ENCODE measurements around the gene MGST3. TPM values are rescaled to one million over a fixed set of nuclear protein-coding genes. Genes with fewer than 3 reads are reported as not detected.

Gene MGST3
- total RNA-seq, 1 experiment from 2014 or later, result 87.7 TPM

DNA sequence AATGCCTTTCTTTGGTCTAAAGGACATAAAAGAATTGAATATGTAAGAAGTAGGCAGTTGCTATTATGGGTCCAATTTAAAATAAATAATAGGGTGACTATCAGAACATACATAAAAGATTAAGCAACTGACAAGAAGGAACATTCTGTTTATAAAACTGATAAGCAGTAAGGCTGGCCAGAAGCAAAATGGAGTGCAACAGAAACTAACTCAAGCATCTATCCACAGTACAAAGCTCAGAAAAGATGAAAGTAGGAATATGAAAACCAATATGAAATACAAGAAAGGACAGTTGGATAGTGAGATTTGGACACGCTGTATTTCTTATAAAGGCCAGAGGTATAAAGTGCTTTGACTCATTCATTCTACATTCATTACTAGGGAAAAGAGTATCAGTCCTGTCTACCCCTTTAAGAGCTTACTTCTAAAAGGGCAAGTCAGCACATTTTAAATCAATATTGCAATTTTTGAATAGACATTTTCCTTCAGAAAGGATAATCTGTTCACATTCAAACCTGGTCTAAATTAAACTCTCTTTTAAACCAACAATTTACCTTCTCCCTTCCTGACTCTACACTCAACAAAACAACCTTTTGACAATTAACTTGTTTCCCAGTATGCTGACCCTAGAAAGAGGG is 52.9 kb downstream of the MGST3 start:
- no peak for DNase-seq
- Mint-ChIP-seq H3K27me3 (ENCODE audit: low read depth) (no peaks in the 10 kb centered on the region), H3K36me3 (ENCODE audit: insufficient read depth in 1 of 3, low read depth in 3 of 3) (peaks cover 30 to 57% (median 51%) of the 10 kb centered on the region in 3 experiments), H3K27ac (no peak overlapping the region), H3K4me3 (no peak overlapping the region), H3K4me1 (0 out of 4 replicates have a peak, but pooled peaks cover 0 to 3% of the 10 kb centered on the region in 2 experiments), H3K9me3 (peaks cover 6 to 8% of the 10 kb centered on the region in 2 experiments; a peak in 4 of 5 replicates)
- no peak overlapping the region for H3K23ac ChIP-seq (ENCODE audit: insufficient read length, low read depth, low read length)
- no peak overlapping the region for H4K5ac ChIP-seq (ENCODE audit: insufficient read length, low read depth, low read length)
- H2BK5ac ChIP-seq (ENCODE audit: insufficient read length, low read length), result no peak overlapping the region
- H2AK5ac ChIP-seq (ENCODE audit: insufficient read length, low read length), result no peak overlapping the region
- no peaks in the 10 kb centered on the region for H4K20me1 ChIP-seq (ENCODE audit: control insufficient read depth, insufficient read depth, insufficient read length)
- H3K23me2 ChIP-seq (ENCODE audit: insufficient read length, low read depth, low read length, poor library complexity, severe bottlenecking), result no peaks in the 10 kb centered on the region
- H3K27ac ChIP-seq (ENCODE audit: insufficient read length, low read depth, low read length), result no peak overlapping the region
- no peaks in the 10 kb centered on the region for H3K4me1 ChIP-seq (ENCODE audit: insufficient read depth, low read length)
- TF ChIP-seq, protein P1, sequence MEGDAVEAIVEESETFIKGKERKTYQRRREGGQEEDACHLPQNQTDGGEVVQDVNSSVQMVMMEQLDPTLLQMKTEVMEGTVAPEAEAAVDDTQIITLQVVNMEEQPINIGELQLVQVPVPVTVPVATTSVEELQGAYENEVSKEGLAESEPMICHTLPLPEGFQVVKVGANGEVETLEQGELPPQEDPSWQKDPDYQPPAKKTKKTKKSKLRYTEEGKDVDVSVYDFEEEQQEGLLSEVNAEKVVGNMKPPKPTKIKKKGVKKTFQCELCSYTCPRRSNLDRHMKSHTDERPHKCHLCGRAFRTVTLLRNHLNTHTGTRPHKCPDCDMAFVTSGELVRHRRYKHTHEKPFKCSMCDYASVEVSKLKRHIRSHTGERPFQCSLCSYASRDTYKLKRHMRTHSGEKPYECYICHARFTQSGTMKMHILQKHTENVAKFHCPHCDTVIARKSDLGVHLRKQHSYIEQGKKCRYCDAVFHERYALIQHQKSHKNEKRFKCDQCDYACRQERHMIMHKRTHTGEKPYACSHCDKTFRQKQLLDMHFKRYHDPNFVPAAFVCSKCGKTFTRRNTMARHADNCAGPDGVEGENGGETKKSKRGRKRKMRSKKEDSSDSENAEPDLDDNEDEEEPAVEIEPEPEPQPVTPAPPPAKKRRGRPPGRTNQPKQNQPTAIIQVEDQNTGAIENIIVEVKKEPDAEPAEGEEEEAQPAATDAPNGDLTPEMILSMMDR (conservative IDR thresholded peaks at IDR 0.05), result no peak
- H4K91ac ChIP-seq (ENCODE audit: insufficient read length, low read depth, low read length), result no peak overlapping the region
- no peaks in the 10 kb centered on the region for H3K27me3 ChIP-seq (ENCODE audit: insufficient read depth, low read length)
- H2BK12ac ChIP-seq (ENCODE audit: insufficient read length, low read depth, low read length), result no peak overlapping the region
- no peak overlapping the region for H4K8ac ChIP-seq (replicated peaks; ENCODE audit: insufficient read length, low read depth, low read length)
- H3K56ac ChIP-seq (ENCODE audit: insufficient read length, low read depth, low read length), result no peak overlapping the region
- H3K14ac ChIP-seq (ENCODE audit: insufficient read depth, low read length), result no peak overlapping the region
- no peak overlapping the region for H3K4ac ChIP-seq (ENCODE audit: low read depth, low read length)
- H3K9me3 ChIP-seq (ENCODE audit: control insufficient read depth, low read depth, low read length), result no peaks in the 10 kb centered on the region
- H3K4me2 ChIP-seq (ENCODE audit: insufficient read depth, insufficient read length, low read length), result no peak overlapping the region
- no peak overlapping the region for H3K9ac ChIP-seq (ENCODE audit: extremely low read depth, insufficient read length, low read length)
- no peaks in the 10 kb centered on the region; the same call in 1 of the 2 replicates for H3K79me2 ChIP-seq (ENCODE audit: insufficient read depth, low read length)
- H3K18ac ChIP-seq (ENCODE audit: insufficient read length, low read depth, low read length), result no peak overlapping the region
- no CpG with 5 or more reads among the region's 1 CpG for WGBS (ENCODE audit: extremely low coverage, insufficient read length, low lambda C conversion rate)
- H2BK15ac ChIP-seq (ENCODE audit: low read depth, low read length), result no peak overlapping the region
- H3T11ph ChIP-seq (ENCODE audit: low read length), result no peak overlapping the region
- H3K79me1 ChIP-seq (ENCODE audit: insufficient read depth, low read depth, low read length, poor library complexity, severe bottlenecking), result peaks cover 3% of the 10 kb centered on the region
- H2AFZ ChIP-seq (ENCODE audit: low read length), result no peak overlapping the region
- no peak overlapping the region for H2BK20ac ChIP-seq (ENCODE audit: low read depth, low read length, poor library complexity, severe bottlenecking)
- no peak overlapping the region for H2BK120ac ChIP-seq (ENCODE audit: low read depth, low read length, poor library complexity, severe bottlenecking)

Data from H9 (cell line).